ENCODE results near the gene SCAPER.

DNA sequence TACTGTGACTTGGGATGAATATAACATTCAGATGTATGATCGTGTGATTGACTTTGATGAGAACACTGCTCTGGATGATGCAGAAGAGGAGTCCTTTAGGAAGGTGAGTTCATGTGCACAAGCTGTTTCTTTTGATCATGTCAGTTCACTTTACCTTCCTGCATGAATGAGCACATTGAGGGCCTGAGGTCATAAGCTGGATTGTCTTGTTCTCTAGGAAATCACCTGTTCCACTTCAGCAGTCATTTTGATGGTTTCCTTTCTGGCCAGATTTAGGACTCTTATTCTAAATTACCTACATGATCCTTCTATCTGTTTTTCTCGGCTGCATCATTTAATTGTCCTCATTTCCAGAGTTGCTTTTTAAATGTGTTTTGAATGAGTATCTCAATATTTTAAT, 30.5 kb upstream of the SCAPER start:
- no peak for TF ChIP-seq ZNF37A (tag by site-specific recombination; IDR thresholded peaks at IDR 0.05)
- TF ChIP-seq PBX3 (CRISPR knock-in tag; IDR thresholded peaks at IDR 0.05) = no peak
- TF ChIP-seq ZNF24 (tag by site-specific recombination; IDR thresholded peaks at IDR 0.05) = no peak
- TF ChIP-seq, protein P1, sequence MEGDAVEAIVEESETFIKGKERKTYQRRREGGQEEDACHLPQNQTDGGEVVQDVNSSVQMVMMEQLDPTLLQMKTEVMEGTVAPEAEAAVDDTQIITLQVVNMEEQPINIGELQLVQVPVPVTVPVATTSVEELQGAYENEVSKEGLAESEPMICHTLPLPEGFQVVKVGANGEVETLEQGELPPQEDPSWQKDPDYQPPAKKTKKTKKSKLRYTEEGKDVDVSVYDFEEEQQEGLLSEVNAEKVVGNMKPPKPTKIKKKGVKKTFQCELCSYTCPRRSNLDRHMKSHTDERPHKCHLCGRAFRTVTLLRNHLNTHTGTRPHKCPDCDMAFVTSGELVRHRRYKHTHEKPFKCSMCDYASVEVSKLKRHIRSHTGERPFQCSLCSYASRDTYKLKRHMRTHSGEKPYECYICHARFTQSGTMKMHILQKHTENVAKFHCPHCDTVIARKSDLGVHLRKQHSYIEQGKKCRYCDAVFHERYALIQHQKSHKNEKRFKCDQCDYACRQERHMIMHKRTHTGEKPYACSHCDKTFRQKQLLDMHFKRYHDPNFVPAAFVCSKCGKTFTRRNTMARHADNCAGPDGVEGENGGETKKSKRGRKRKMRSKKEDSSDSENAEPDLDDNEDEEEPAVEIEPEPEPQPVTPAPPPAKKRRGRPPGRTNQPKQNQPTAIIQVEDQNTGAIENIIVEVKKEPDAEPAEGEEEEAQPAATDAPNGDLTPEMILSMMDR (tag by site-specific recombination; IDR thresholded peaks at IDR 0.05) = no peak
- TF ChIP-seq, protein P2, sequence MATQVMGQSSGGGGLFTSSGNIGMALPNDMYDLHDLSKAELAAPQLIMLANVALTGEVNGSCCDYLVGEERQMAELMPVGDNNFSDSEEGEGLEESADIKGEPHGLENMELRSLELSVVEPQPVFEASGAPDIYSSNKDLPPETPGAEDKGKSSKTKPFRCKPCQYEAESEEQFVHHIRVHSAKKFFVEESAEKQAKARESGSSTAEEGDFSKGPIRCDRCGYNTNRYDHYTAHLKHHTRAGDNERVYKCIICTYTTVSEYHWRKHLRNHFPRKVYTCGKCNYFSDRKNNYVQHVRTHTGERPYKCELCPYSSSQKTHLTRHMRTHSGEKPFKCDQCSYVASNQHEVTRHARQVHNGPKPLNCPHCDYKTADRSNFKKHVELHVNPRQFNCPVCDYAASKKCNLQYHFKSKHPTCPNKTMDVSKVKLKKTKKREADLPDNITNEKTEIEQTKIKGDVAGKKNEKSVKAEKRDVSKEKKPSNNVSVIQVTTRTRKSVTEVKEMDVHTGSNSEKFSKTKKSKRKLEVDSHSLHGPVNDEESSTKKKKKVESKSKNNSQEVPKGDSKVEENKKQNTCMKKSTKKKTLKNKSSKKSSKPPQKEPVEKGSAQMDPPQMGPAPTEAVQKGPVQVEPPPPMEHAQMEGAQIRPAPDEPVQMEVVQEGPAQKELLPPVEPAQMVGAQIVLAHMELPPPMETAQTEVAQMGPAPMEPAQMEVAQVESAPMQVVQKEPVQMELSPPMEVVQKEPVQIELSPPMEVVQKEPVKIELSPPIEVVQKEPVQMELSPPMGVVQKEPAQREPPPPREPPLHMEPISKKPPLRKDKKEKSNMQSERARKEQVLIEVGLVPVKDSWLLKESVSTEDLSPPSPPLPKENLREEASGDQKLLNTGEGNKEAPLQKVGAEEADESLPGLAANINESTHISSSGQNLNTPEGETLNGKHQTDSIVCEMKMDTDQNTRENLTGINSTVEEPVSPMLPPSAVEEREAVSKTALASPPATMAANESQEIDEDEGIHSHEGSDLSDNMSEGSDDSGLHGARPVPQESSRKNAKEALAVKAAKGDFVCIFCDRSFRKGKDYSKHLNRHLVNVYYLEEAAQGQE (tag by site-specific recombination; IDR thresholded peaks at IDR 0.05) = no peak
- no peak for TF ChIP-seq ZNF580 (tag by site-specific recombination; IDR thresholded peaks at IDR 0.05)
- no peak for TF ChIP-seq ZNF747 (tag by site-specific recombination; IDR thresholded peaks at IDR 0.05)
- no peak for TF ChIP-seq ZNF138 (tag by site-specific recombination; IDR thresholded peaks at IDR 0.05; ENCODE audit: borderline replicate concordance)
- no peak for TF ChIP-seq ZNF416 (tag by site-specific recombination; IDR thresholded peaks at IDR 0.05)
- TF ChIP-seq MZF1 (tag by site-specific recombination; IDR thresholded peaks at IDR 0.05; ENCODE audit: borderline replicate concordance) = no peak
- TF ChIP-seq, protein P3, sequence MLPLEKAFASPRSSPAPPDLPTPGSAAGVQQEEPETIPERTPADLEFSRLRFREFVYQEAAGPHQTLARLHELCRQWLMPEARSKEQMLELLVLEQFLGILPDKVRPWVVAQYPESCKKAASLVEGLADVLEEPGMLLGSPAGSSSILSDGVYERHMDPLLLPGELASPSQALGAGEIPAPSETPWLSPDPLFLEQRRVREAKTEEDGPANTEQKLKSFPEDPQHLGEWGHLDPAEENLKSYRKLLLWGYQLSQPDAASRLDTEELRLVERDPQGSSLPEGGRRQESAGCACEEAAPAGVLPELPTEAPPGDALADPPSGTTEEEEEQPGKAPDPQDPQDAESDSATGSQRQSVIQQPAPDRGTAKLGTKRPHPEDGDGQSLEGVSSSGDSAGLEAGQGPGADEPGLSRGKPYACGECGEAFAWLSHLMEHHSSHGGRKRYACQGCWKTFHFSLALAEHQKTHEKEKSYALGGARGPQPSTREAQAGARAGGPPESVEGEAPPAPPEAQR (tag by site-specific recombination; IDR thresholded peaks at IDR 0.05) = no peak

All from HEK293 (cell line).